Measurements from ENCODE around the gene CIB4. TPM values are rescaled to one million over a fixed set of nuclear protein-coding genes. Genes with fewer than 3 reads are reported as not detected.
"Not testable (repeated sequence)": the region's sequence is repeated elsewhere in the genome, so short reads cannot be mapped to it uniquely, and the experiment has no call there.

CIB4 gene
- total and polyA plus RNA-seq, 7 donors = not detected

DNA sequence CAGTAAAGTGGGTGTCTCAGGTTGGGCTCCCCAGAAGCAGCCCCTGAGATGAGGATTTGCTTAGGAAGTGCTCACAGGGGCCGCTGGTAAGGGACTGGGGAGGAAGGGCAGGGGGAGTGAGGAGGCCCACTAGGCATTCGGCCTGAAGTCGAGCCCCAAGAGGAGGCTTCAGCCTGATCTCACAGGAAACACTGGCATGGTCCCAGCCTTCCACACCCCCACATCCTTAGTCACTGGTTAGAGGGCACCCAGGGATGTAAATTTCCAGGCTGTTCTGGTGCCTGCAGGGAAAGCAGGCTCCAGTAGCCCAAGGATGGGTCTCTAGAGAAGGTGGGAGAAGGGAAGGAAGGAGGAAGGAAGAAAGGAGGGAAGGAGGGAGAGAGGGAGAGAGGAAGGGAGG, 29.0 kb upstream of the CIB4 start:
- peaks cover 0 to 27% (median 0%) of the 10 kb centered on the region in 3 donors for H3K27me3 ChIP-seq (ENCODE audit: insufficient read depth in 3 of 3, low read length in 2 of 3)
- WGBS, 3 donors = 17 to 35% (median 18%) methylated on average over 3 of the region's 3 CpGs
- DNase-seq = no peak
- no peaks in the 10 kb centered on the region for H3K36me3 ChIP-seq (ENCODE audit: insufficient read depth in 1 of 2, low read depth in 1 of 2)
- H3K9me3 ChIP-seq = peaks cover 6% of the 10 kb centered on the region
- ATAC-seq = no peak
- intact Hi-C loops (cut with DNase I) = no loop called here
- TF ChIP-seq, protein P1, sequence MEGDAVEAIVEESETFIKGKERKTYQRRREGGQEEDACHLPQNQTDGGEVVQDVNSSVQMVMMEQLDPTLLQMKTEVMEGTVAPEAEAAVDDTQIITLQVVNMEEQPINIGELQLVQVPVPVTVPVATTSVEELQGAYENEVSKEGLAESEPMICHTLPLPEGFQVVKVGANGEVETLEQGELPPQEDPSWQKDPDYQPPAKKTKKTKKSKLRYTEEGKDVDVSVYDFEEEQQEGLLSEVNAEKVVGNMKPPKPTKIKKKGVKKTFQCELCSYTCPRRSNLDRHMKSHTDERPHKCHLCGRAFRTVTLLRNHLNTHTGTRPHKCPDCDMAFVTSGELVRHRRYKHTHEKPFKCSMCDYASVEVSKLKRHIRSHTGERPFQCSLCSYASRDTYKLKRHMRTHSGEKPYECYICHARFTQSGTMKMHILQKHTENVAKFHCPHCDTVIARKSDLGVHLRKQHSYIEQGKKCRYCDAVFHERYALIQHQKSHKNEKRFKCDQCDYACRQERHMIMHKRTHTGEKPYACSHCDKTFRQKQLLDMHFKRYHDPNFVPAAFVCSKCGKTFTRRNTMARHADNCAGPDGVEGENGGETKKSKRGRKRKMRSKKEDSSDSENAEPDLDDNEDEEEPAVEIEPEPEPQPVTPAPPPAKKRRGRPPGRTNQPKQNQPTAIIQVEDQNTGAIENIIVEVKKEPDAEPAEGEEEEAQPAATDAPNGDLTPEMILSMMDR (IDR thresholded peaks at IDR 0.05) = no peak
- no peaks in the 10 kb centered on the region for H3K4me1 ChIP-seq
- no peak overlapping the region for H3K4me3 ChIP-seq
- H3K27ac ChIP-seq = no peak overlapping the region

DNA sequence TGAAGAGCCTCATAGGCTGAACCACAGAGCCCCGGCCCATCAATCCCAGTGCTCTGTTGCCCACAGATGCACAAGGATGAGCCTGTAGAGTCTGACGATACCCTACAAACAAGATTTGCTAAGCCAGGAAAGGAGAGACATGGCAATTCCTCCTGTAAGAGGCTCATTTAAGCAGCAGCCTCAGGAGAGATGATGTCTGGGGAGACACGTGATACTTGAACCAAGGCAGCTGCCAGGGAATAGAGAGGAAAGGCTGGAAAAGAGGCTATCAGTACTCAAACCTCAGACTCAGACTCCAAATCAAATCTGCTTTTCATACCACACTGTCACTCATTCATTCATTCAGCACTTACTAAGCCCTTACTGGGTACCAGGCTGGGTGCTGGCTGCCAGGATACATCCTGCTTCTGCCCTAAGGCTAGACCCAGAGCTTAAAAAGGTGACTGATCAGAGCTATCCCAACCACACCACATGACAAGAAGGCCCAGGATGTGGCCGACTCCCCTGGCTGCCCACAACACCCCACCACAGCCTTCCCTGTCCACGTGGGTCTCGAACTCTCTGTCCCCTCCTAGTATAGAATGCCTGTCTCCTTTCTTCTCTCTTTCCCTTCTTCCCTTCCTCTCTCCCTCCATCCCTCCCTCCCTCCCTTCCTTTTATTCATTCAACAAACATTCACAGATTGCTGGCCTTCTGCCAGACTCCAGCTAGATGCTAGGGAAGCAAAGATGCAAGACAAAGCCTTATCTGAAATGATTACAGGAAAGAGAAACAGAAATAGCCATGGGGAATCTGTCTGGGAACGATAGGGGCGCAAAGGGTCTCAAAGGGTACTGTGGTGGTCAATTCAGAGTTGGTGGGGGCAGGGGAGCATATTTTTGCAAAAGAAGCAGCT, 27.9 kb upstream of the CIB4 start:
- DNase-seq = no peak
- peaks cover 0 to 29% (median 0%) of the 10 kb centered on the region in 3 donors for H3K27me3 ChIP-seq (ENCODE audit: insufficient read depth in 3 of 3, low read length in 2 of 3)
- WGBS, 3 donors = 52 to 56% (median 56%) methylated on average over 8 of the region's 8 CpGs
- H3K36me3 ChIP-seq (ENCODE audit: insufficient read depth in 1 of 2, low read depth in 1 of 2) = no peaks in the 10 kb centered on the region
- intact Hi-C loops (cut with DNase I) = no loop called here
- H3K27ac ChIP-seq = no peak overlapping the region
- H3K4me3 ChIP-seq = no peak overlapping the region
- peaks cover 6% of the 10 kb centered on the region for H3K9me3 ChIP-seq
- no peaks in the 10 kb centered on the region for H3K4me1 ChIP-seq
- TF ChIP-seq, protein P1 (IDR thresholded peaks at IDR 0.05) = no peak
- no peak for ATAC-seq

DNA sequence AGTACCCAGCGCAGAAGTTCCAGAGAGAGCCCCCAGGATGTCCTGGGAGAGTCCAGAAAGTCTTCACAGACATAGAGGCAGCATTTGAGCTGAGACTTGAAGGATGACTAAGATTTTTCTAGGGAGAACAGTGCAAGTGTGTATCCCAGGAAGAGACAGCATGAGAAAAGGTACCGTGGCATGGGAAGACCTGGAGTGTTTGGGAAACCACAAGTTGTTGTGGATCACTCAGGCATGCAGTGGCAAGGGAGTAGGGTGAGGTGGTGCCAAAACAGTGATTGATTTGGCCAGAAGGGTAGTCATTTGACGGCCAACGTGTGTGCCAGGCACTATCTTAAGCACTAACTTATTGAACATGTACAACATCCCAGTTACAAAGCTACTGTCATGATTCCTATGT, 26.9 kb upstream of the CIB4 start:
- H3K36me3 ChIP-seq (ENCODE audit: insufficient read depth in 1 of 2, low read depth in 1 of 2) = no peaks in the 10 kb centered on the region
- ATAC-seq = no peak
- H3K9me3 ChIP-seq = peaks cover 6% of the 10 kb centered on the region
- 66 to 73% (median 68%) methylated on average over 4 of the region's 4 CpGs for WGBS, 3 donors
- H3K4me1 ChIP-seq = no peaks in the 10 kb centered on the region
- TF ChIP-seq, protein P1 (IDR thresholded peaks at IDR 0.05) = no peak
- H3K27ac ChIP-seq = no peak overlapping the region
- no peak for DNase-seq
- intact Hi-C loops (cut with DNase I) = no loop called here
- H3K27me3 ChIP-seq (ENCODE audit: insufficient read depth in 3 of 3, low read length in 2 of 3) = peaks cover 0 to 30% (median 0%) of the 10 kb centered on the region in 3 donors
- H3K4me3 ChIP-seq = no peak overlapping the region

DNA sequence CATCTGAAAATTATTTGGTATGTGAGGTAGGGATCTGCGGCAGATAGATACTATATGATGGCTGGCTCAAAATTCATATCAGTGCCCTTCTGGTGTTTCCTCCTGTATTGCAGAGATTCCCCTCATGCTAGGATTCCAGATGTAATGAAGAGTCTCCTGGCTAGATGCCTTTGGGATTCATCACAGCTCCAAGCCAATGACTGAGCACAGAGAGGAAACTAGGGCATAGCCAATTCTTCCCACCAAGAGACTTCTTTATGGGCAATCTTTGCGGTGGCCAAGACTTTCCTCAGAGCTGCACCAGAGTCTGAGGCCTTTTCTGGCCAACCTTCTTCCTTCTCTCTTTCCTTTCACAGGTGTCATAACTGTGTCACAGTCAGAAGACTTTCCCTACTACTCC, 25.5 kb upstream of the CIB4 start:
- Histone ChIP-seq H3K4me3 (no peak overlapping the region), H3K27me3 (ENCODE audit: insufficient read depth in 3 of 3, low read length in 2 of 3) (peaks cover 0 to 19% (median 0%) of the 10 kb centered on the region in 3 donors), H3K9me3 (peaks cover 6% of the 10 kb centered on the region), H3K27ac (no peak overlapping the region), H3K4me1 (no peaks in the 10 kb centered on the region), H3K36me3 (ENCODE audit: insufficient read depth in 1 of 2, low read depth in 1 of 2) (no peaks in the 10 kb centered on the region)
- TF ChIP-seq, protein P1 (IDR thresholded peaks at IDR 0.05) = no peak
- DNase-seq (no peak), ATAC-seq (no peak)
- intact Hi-C loops (cut with DNase I) = no loop called here
- 49 to 98% (median 67%) methylated on average over 2 of the region's 2 CpGs for WGBS, 3 donors

DNA sequence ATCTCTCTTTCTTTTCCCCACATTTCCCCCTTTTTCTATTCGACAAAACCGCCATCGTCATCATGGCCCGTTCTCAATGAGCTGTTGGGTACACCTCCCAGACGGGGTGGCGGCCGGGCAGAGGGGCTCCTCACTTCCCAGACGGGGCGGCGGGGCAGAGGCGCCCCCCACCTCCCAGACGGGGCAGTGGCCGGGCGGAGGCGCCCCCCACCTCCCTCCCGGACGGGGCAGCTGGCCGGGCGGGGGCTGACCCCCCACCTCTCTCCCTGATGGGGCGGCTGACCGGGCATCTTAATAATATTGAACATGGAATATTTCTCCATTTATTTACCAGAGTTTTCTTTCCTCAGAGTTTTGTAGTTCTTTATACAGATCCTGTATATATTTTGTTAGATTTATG, 24.1 kb upstream of the CIB4 start:
- DNase-seq; H3K4me3 ChIP-seq; intact Hi-C loops (cut with DNase I); H3K27ac ChIP-seq; H3K4me1 ChIP-seq; H3K36me3 ChIP-seq (ENCODE audit: insufficient read depth in 1 of 2, low read depth in 1 of 2); ATAC-seq: not testable (repeated sequence)
- 78 to 92% (median 86%) methylated on average over 18 to 21 of the region's 21 CpGs for WGBS, 3 donors
- H3K9me3 ChIP-seq = peaks cover 14% of the 10 kb centered on the region
- H3K27me3 ChIP-seq (ENCODE audit: insufficient read depth in 3 of 3, low read length in 2 of 3) = peaks cover 0 to 19% (median 0%) of the 10 kb centered on the region in 3 donors

All from psoas muscle (tissue), 8 donors.